ENCODE measurements around the gene PLXNA4. TPM values are rescaled to one million over a fixed set of nuclear protein-coding genes. Genes with fewer than 3 reads are reported as not detected.

PLXNA4 gene
- total RNA-seq, 4 donors from 2014 or later = 0.31 to 0.66 (median 0.43) TPM

- Histone ChIP-seq H3K9me3 (no peaks in the 10 kb centered on the region), H3K36me3 (no peaks in the 10 kb centered on the region), H3K27ac (no peak overlapping the region), H3K4me3 (no peak overlapping the region), H3K27me3 (peaks cover 0 to 3% (median 0%) of the 10 kb centered on the region in 3 donors), H3K4me1 (no peaks in the 10 kb centered on the region)
- in situ Hi-C loops (cut with MboI; ENCODE audit: low sequenced_read_pairs in 4 of 4) (no loop called here), intact Hi-C loops (cut with DNase I; ENCODE audit: low total_unique reads) (no loop called here)
- ATAC-seq (no peak), DNase-seq (no peak)
- TF ChIP-seq CTCF (IDR thresholded peaks at IDR 0.05 in 4 of 5, conservative IDR thresholded peaks at IDR 0.05 in 1 of 5) = no peak
- TF ChIP-seq POLR2A (IDR thresholded peaks at IDR 0.05) = no peak
Measured at GRCh38 chr7:132377703-132378584, 198.3 kb downstream of the PLXNA4 start.

- Histone ChIP-seq H3K36me3 (no peaks in the 10 kb centered on the region), H3K4me3 (no peak overlapping the region), H3K27ac (no peak overlapping the region), H3K27me3 (peaks cover 0 to 3% (median 0%) of the 10 kb centered on the region in 3 donors), H3K9me3 (no peaks in the 10 kb centered on the region), H3K4me1 (no peaks in the 10 kb centered on the region)
- DNase-seq (no peak), ATAC-seq (no peak)
- TF ChIP-seq CTCF (IDR thresholded peaks at IDR 0.05 in 4 of 5, conservative IDR thresholded peaks at IDR 0.05 in 1 of 5) (no peak), POLR2A (IDR thresholded peaks at IDR 0.05) (no peak)
- intact Hi-C loops (cut with DNase I; ENCODE audit: low total_unique reads) (no loop called here), in situ Hi-C loops (cut with MboI; ENCODE audit: low sequenced_read_pairs in 4 of 4) (no loop called here)
Measured at GRCh38 chr7:132377015-132377414, 199.3 kb downstream of the PLXNA4 start.

GRCh38 chr7:132376361-132377013 lies 199.8 kb downstream of the PLXNA4 start:
- no peak for ATAC-seq
- intact Hi-C loops (cut with DNase I; ENCODE audit: low total_unique reads) = no loop called here
- H3K9me3 ChIP-seq = no peaks in the 10 kb centered on the region
- no peak for TF ChIP-seq POLR2A (IDR thresholded peaks at IDR 0.05)
- no peak for TF ChIP-seq CTCF (IDR thresholded peaks at IDR 0.05 in 4 of 5, conservative IDR thresholded peaks at IDR 0.05 in 1 of 5)
- DNase-seq = no peak
- no peak overlapping the region for H3K27ac ChIP-seq
- no peak overlapping the region for H3K4me3 ChIP-seq
- no peaks in the 10 kb centered on the region for H3K4me1 ChIP-seq
- H3K27me3 ChIP-seq = peaks cover 0 to 3% (median 0%) of the 10 kb centered on the region in 3 donors
- no peaks in the 10 kb centered on the region for H3K36me3 ChIP-seq
- in situ Hi-C loops (cut with MboI; ENCODE audit: low sequenced_read_pairs in 4 of 4) = no loop called here

- no peak overlapping the region for H3K27ac ChIP-seq
- H3K36me3 ChIP-seq = no peaks in the 10 kb centered on the region
- H3K4me3 ChIP-seq = no peak overlapping the region
- H3K27me3 ChIP-seq = no peaks in the 10 kb centered on the region
- intact Hi-C loops (cut with DNase I; ENCODE audit: low total_unique reads) = no loop called here
- in situ Hi-C loops (cut with MboI; ENCODE audit: low sequenced_read_pairs in 4 of 4) = no loop called here
- DNase-seq (no peak), ATAC-seq (no peak)
- H3K4me1 ChIP-seq = no peaks in the 10 kb centered on the region
- no peaks in the 10 kb centered on the region for H3K9me3 ChIP-seq
- TF ChIP-seq POLR2A (IDR thresholded peaks at IDR 0.05) = no peak
- TF ChIP-seq CTCF (IDR thresholded peaks at IDR 0.05 in 4 of 5, conservative IDR thresholded peaks at IDR 0.05 in 1 of 5) = no peak
Measured at GRCh38 chr7:132373879-132374278, 202.4 kb downstream of the PLXNA4 start.
